PC-9 (cell line): ENCODE measurements around the gene RELL1.

Experiments
- EZH2 ChIP-seq: fragments of 200-600 bp; sonication (generic); IDR thresholded peaks from 2 replicates; pipeline ENCODE4 v1.8.0; 2017; ENCODE audit warnings: antibody characterized with exemption, low read depth
- TF ChIP-seq, protein P1 (sequence below): fragments of 200-600 bp; sonication (generic); conservative IDR thresholded peaks from 2 replicates; pipeline ENCODE4 v1.6.1; 2017; ENCODE audit warnings: mixed run types, antibody characterized with exemption, mild to moderate bottlenecking, moderate library complexity

- TF ChIP-seq, protein P1, sequence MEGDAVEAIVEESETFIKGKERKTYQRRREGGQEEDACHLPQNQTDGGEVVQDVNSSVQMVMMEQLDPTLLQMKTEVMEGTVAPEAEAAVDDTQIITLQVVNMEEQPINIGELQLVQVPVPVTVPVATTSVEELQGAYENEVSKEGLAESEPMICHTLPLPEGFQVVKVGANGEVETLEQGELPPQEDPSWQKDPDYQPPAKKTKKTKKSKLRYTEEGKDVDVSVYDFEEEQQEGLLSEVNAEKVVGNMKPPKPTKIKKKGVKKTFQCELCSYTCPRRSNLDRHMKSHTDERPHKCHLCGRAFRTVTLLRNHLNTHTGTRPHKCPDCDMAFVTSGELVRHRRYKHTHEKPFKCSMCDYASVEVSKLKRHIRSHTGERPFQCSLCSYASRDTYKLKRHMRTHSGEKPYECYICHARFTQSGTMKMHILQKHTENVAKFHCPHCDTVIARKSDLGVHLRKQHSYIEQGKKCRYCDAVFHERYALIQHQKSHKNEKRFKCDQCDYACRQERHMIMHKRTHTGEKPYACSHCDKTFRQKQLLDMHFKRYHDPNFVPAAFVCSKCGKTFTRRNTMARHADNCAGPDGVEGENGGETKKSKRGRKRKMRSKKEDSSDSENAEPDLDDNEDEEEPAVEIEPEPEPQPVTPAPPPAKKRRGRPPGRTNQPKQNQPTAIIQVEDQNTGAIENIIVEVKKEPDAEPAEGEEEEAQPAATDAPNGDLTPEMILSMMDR = no peak
- no peak for TF ChIP-seq EZH2
Measured at GRCh38 chr4:37651781-37652377, 34.3 kb downstream of the RELL1 start.
